ENCODE data around the gene PARD3. TPM values are rescaled to one million over a fixed set of nuclear protein-coding genes. Genes with fewer than 3 reads are reported as not detected.

PARD3 gene
- polyA plus RNA-seq, 2 of the 4 experiments (the other 2 are of a cell fraction) = 110 to 200 TPM

DNA sequence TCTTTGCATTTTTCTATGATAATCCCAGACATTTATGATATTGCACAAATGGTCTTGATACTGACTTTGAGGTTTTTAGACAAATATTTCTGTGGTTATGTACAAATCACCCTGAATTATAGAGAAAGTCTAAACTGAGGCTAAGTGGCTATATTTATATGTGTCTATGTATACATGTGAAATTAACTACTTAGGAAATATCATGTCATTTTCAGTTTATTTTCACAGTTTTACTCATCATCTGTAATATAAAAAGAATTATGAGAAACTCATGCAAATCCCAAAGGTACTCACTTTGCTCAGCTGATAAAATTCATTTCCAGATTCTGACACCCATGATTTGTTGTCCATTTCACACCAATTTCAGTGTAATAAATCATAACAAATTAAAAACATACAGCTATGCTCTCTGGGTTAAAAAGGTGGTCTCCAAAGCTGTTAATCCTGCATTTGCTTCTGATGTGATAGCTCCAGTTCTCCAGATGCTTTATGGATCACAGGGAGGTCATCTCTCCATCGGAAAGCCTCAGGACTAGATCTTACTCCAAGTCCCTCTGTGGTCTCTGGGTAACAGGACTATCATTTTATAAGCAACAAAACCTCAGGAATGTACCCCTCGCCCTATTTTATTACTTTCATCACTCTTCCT, 673.9 kb downstream of the PARD3 start:
- ATAC-seq (no peak), FAIRE-seq (no peak), DNase-seq (ENCODE audit: low read depth in 1 of 2, low spot score in 1 of 2) (no peak)
- 90% methylated on average over 2 of the region's 2 CpGs for WGBS (ENCODE audit: missing lambda C conversion rate)
- Histone ChIP-seq H3K4me2 (no peak overlapping the region), H3K4me1 (peaks cover 36% of the 10 kb centered on the region), H3K4me3 (no peak overlapping the region), H3K9me3 (no peaks in the 10 kb centered on the region), H3K27ac (no peak overlapping the region)
- ChIA-PET POLR2A (no interaction called here), CTCF (interaction anchor here (0.6 to 1.0 kb wide), 2 partner anchors 22 to 81 kb away, joined by 3 read pairs; no protein-coding TSS in a partner anchor)
- TF ChIP-seq PHF8 (IDR thresholded peaks at IDR 0.05; ENCODE audit: borderline replicate concordance, low read depth) (no peak), MAZ (IDR thresholded peaks at IDR 0.05; ENCODE audit: borderline replicate concordance, low read depth, low read length) (no peak), TP53 (CRISPR knock-in tag; IDR thresholded peaks at IDR 0.05) (no peak), ZSCAN20 (CRISPR knock-in tag; IDR thresholded peaks at IDR 0.05) (no peak), SMC3 (IDR thresholded peaks at IDR 0.05) (no peak), EHF (CRISPR knock-in tag; IDR thresholded peaks at IDR 0.05) (no peak), KDM1A (IDR thresholded peaks at IDR 0.05; ENCODE audit: low read depth) (no peak), EHMT2 (IDR thresholded peaks at IDR 0.05; ENCODE audit: low read depth) (no peak), BHLHE40 (IDR thresholded peaks at IDR 0.05; ENCODE audit: low read depth, low read length) (no peak), POLR2A (IDR thresholded peaks at IDR 0.05; ENCODE audit: low read length) (no peak)
- TF ChIP-seq, protein P1, sequence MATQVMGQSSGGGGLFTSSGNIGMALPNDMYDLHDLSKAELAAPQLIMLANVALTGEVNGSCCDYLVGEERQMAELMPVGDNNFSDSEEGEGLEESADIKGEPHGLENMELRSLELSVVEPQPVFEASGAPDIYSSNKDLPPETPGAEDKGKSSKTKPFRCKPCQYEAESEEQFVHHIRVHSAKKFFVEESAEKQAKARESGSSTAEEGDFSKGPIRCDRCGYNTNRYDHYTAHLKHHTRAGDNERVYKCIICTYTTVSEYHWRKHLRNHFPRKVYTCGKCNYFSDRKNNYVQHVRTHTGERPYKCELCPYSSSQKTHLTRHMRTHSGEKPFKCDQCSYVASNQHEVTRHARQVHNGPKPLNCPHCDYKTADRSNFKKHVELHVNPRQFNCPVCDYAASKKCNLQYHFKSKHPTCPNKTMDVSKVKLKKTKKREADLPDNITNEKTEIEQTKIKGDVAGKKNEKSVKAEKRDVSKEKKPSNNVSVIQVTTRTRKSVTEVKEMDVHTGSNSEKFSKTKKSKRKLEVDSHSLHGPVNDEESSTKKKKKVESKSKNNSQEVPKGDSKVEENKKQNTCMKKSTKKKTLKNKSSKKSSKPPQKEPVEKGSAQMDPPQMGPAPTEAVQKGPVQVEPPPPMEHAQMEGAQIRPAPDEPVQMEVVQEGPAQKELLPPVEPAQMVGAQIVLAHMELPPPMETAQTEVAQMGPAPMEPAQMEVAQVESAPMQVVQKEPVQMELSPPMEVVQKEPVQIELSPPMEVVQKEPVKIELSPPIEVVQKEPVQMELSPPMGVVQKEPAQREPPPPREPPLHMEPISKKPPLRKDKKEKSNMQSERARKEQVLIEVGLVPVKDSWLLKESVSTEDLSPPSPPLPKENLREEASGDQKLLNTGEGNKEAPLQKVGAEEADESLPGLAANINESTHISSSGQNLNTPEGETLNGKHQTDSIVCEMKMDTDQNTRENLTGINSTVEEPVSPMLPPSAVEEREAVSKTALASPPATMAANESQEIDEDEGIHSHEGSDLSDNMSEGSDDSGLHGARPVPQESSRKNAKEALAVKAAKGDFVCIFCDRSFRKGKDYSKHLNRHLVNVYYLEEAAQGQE (IDR thresholded peaks at IDR 0.05) = no peak

DNA sequence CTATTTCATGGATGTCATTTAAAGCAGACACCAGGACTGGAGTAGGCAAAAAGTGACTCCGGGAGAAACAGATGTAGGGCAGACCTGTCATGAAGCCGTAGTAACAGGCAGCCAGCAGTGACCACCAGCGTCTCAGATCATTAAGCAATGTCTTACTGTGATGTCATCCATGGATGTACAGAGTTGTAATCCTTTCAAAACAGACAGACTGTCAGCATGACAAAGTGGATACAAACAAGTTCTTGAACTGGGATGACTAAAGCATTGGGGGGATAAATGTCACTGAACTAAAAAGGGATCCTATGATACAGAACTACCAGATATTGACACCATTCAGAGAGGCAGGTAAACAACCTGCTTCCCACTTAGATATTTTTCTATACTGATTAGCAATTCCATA, 675.5 kb downstream of the PARD3 start:
- peak in 1 of 2 experiments; percentile 49 for DNase-seq (ENCODE audit: low read depth in 1 of 2, low spot score in 1 of 2)
- Histone ChIP-seq H3K4me1 (peaks cover 31% of the 10 kb centered on the region), H3K27ac (no peak overlapping the region; a peak in 1 of 6 replicates), H3K4me3 (no peak overlapping the region), H3K4me2 (peak overlapping the region; percentile 18; the same call in 1 of the 3 replicates), H3K9me3 (no peaks in the 10 kb centered on the region)
- POLR2A ChIA-PET = no interaction called here
- CTCF ChIA-PET = no interaction called here
- TF ChIP-seq, protein P2, sequence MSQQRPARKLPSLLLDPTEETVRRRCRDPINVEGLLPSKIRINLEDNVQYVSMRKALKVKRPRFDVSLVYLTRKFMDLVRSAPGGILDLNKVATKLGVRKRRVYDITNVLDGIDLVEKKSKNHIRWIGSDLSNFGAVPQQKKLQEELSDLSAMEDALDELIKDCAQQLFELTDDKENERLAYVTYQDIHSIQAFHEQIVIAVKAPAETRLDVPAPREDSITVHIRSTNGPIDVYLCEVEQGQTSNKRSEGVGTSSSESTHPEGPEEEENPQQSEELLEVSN (IDR thresholded peaks at IDR 0.05; ENCODE audit: borderline replicate concordance, low read depth) = no peak
- TF ChIP-seq FOSL2 (IDR thresholded peaks at IDR 0.05) (no peak), FOSL2 (CRISPR knock-in tag; IDR thresholded peaks at IDR 0.05) (0 out of 2 replicates have a peak, but pooled peaks have one; percentile 8), HES2 (IDR thresholded peaks at IDR 0.05) (no peak), CEBPB (IDR thresholded peaks at IDR 0.05) (0 out of 4 replicates have a peak, but pooled peaks have one; percentile 16 to 24)
- no peak for FAIRE-seq
- peak in 1 of 2 experiments; percentile 40; a peak in 1 of 6 replicates for ATAC-seq
- 63% methylated on average over 3 of the region's 3 CpGs for WGBS (ENCODE audit: missing lambda C conversion rate)

DNA sequence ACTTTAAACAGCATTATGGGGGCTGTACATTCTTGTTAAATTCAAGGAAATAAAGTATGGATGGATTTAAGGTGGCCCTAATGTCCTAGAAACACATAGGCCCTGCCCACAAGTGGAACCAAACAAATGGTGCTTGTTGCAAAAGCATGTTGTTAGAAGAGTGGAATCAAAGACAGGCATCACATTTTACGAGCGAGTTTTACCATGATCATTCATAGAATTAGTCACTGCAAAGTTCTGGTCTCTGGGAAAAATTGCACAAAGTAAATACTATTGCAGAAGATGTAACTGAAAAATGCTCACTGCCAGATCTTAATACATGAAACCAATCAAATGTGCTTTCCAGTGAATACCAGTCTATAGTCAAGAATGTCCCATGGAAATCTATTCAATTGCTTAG, 677.1 kb downstream of the PARD3 start:
- no peak for TF ChIP-seq SMC3 (IDR thresholded peaks at IDR 0.05)
- TF ChIP-seq JUN (IDR thresholded peaks at IDR 0.05) = 0 out of 5 replicates have a peak, but pooled peaks of 1 of the 2 experiments have one; percentile 21
- 0 out of 2 replicates have a peak, but pooled peaks have one; percentile 34 for TF ChIP-seq JUNB (IDR thresholded peaks at IDR 0.05)
- TF ChIP-seq RFX5 (IDR thresholded peaks at IDR 0.05) = no peak
- TF ChIP-seq CEBPB (IDR thresholded peaks at IDR 0.05) = peak; percentile 19 to 44; a peak in 2 of 4 replicates
- TF ChIP-seq ZSCAN20 (CRISPR knock-in tag; IDR thresholded peaks at IDR 0.05) = no peak
- TF ChIP-seq ZNF302 (CRISPR knock-in tag; IDR thresholded peaks at IDR 0.05) = no peak
- TF ChIP-seq RARB (CRISPR knock-in tag; IDR thresholded peaks at IDR 0.05) = no peak
- no peak for TF ChIP-seq ESRRA (IDR thresholded peaks at IDR 0.05; ENCODE audit: borderline replicate concordance, low read length)
- 0 out of 5 replicates have a peak, but pooled peaks of 1 of the 2 experiments have one; percentile 25 for TF ChIP-seq EP300 (IDR thresholded peaks at IDR 0.05)
- TF ChIP-seq FOSL2 (IDR thresholded peaks at IDR 0.05) = no peak
- peak; percentile 48 for TF ChIP-seq FOSL2 (CRISPR knock-in tag; IDR thresholded peaks at IDR 0.05)
- H3K4me1 ChIP-seq = peaks cover 31% of the 10 kb centered on the region
- no peaks in the 10 kb centered on the region for H3K9me3 ChIP-seq
- ATAC-seq = peak in 1 of 2 experiments; percentile 30; a peak in 3 of 6 replicates
- peak overlapping the region; percentile 44 for H3K4me2 ChIP-seq
- FAIRE-seq = no peak
- peak in 1 of 2 experiments; percentile 63 for DNase-seq (ENCODE audit: low read depth in 1 of 2, low spot score in 1 of 2)
- H3K4me3 ChIP-seq = no peak overlapping the region
- WGBS (ENCODE audit: missing lambda C conversion rate) = 62% methylated on average over 2 of the region's 2 CpGs
- ChIA-PET CTCF (no interaction called here), POLR2A (no interaction called here)
- peak overlapping the region; percentile 14 to 61; a peak in 3 of 6 replicates for H3K27ac ChIP-seq

Data from A549 (cell line).